GM12873 (cell line): Measurements from ENCODE around the gene STIM2.

Experiments used
- CTCF ChIP-seq: IDR thresholded peaks from 2 replicates; pipeline ENCODE4 v1.5.1; 2012; ENCODE audit warnings: low read depth, mild to moderate bottlenecking, moderate library complexity, low read length, control low read depth; ENCODE audit not compliant: insufficient read depth; ENCODE audit errors: missing control alignments

Gene STIM2

GRCh38 chr4:26827798-26828197 lies 32.8 kb upstream of the STIM2 start:
- no peak for TF ChIP-seq CTCF

- no peak for TF ChIP-seq CTCF
Observed at GRCh38 chr4:26829018-26829417, 31.6 kb upstream of the STIM2 start.

GRCh38 chr4:26830033-26830432 lies 30.6 kb upstream of the STIM2 start:
- no peak for TF ChIP-seq CTCF

- no peak for TF ChIP-seq CTCF
Observed at GRCh38 chr4:26830701-26831100, 29.9 kb upstream of the STIM2 start.

GRCh38 chr4:26836539-26836938 lies 24.1 kb upstream of the STIM2 start:
- TF ChIP-seq CTCF: no peak

GRCh38 chr4:26837993-26838842 lies 22.4 kb upstream of the STIM2 start:
- no peak for TF ChIP-seq CTCF

- TF ChIP-seq CTCF: no peak
Observed at GRCh38 chr4:26839016-26839415, 21.6 kb upstream of the STIM2 start.

GRCh38 chr4:26839534-26839951 lies 21.1 kb upstream of the STIM2 start:
- TF ChIP-seq CTCF: no peak
